Body of pancreas (tissue), 4 donors: ENCODE measurements around the gene FBXO2. TPM values are rescaled to one million over a fixed set of nuclear protein-coding genes. Genes with fewer than 3 reads are reported as not detected.

Experiments
- ATAC-seq: fragments of 150-250 bp; one replicate; pipeline ENCODE4 v1.9.1; 2016
- DNase-seq, 4 donors: peaks; one replicate each; pipeline ENCODE4 v3.0.0-alpha.2; 2019
- H3K27ac ChIP-seq, 4 donors: fragments of 200-600 bp; sonication (generic); 1 replicate in 3 of 4; 2 replicates in 1 of 4; pipeline versions ENCODE4 v1.5.1 to v1.6.1; 2016 to 2019; ENCODE audit warnings: mild to moderate bottlenecking in 1 of 4, mixed read lengths in 1 of 4, moderate library complexity in 1 of 4
- H3K27me3 ChIP-seq, 2 donors: fragments of 200-600 bp; sonication (generic); one replicate each; pipeline ENCODE4 v1.6.0; 2016; ENCODE audit warnings: mild to moderate bottlenecking in 1 of 2
- H3K36me3 ChIP-seq, 2 donors: fragments of 200-600 bp; sonication (generic); replicated peaks in 1 of 2; 2 replicates each; pipeline ENCODE4 v1.5.1; 2016; ENCODE audit warnings: low read depth in 2 of 2; ENCODE audit not compliant: insufficient read depth in 1 of 2
- H3K4me1 ChIP-seq: fragments of 200-600 bp; sonication (generic); one replicate; pipeline ENCODE4 v1.6.0; 2016
- H3K4me3 ChIP-seq, 2 donors: fragments of 200-600 bp; sonication (generic); 1 replicate in 1 of 2; 2 replicates in 1 of 2; pipeline ENCODE4 v1.5.1; 2016 to 2019
- H3K9me3 ChIP-seq, 3 donors: fragments of 200-600 bp; sonication (generic); 1 replicate in 2 of 3; 2 replicates in 1 of 3; pipeline ENCODE4 v1.5.1; 2016
- POLR2A ChIP-seq, 3 donors: fragments of 450-650 bp; IDR thresholded peaks; one replicate each; pipeline ENCODE4 v1.6.1; 2016; ENCODE audit warnings: antibody characterized with exemption in 3 of 3, mild to moderate bottlenecking in 2 of 3
- WGBS, 2 donors: methylation state at CpG; one replicate each; pipeline ENCODE4 v1.1.5; 2017; 5-methylcytosine and 5-hydroxymethylcytosine counted together
- intact Hi-C: fragments of 100-400 bp; cut with DNase I; formaldehyde crosslinking; loops from one replicate; pipeline ENCODE4 v1.15.1; 2023
- total RNA-seq, 2 donors: library from RNA; depleted of rRNA; stranded (reverse); fragments of >200 nt; gene quantifications; one replicate each; pipeline ENCODE4 v1.1.0, GENCODE V29; 2016
- TF ChIP-seq, protein P1 (sequence below), 7 experiments: fragments of 450-650 bp in 4 of 7; fragments of 200-600 bp in 3 of 7; sonication (generic) in 3 of 7; IDR thresholded peaks; one replicate each; pipeline ENCODE4 v1.5.1; 2016 to 2019; ENCODE audit warnings: antibody characterized with exemption in 7 of 7

The FBXO2 gene
- total RNA-seq, 2 donors from 2014 or later: 57.4 to 87.4 TPM

DNA sequence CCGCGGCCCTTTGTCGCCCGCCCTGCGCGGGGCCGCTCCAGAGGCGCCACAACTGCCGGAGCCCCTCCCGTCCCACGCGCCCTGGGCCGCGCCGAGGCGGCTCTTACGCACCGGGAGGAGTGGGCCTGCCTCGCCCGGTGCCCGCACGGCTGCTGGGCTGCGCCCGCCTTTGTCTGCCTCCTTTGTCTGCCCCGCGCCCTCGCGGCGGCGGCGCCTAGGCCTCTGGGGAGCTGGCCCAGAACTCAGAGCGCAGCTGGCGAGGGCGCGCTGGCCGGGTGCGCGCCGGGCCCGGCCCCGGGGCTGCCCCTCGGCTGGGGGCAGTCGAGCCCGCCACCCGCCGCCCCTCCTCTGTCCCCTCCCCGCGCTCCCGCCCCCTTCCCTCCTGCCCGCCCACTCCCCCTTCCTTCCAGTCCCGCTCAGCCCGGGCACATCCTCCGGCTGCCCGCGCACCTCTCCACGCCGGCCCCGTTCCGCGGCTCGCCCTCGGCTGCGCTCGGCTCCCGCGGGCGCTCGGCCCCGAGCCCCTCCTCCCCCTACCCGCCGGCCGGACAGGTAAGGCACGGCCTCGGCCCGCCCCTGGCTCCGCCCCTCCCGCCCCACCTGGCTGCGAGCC lies 37.2 kb upstream of the FBXO2 start, which contains the start of gene DRAXIN:
TSS of gene DRAXIN (plus strand) at position 409 of the 613 bp plus-strand sequence. CDS start 14,549 bp downstream, outside the sequence.
- DNase-seq: no peak

DNA sequence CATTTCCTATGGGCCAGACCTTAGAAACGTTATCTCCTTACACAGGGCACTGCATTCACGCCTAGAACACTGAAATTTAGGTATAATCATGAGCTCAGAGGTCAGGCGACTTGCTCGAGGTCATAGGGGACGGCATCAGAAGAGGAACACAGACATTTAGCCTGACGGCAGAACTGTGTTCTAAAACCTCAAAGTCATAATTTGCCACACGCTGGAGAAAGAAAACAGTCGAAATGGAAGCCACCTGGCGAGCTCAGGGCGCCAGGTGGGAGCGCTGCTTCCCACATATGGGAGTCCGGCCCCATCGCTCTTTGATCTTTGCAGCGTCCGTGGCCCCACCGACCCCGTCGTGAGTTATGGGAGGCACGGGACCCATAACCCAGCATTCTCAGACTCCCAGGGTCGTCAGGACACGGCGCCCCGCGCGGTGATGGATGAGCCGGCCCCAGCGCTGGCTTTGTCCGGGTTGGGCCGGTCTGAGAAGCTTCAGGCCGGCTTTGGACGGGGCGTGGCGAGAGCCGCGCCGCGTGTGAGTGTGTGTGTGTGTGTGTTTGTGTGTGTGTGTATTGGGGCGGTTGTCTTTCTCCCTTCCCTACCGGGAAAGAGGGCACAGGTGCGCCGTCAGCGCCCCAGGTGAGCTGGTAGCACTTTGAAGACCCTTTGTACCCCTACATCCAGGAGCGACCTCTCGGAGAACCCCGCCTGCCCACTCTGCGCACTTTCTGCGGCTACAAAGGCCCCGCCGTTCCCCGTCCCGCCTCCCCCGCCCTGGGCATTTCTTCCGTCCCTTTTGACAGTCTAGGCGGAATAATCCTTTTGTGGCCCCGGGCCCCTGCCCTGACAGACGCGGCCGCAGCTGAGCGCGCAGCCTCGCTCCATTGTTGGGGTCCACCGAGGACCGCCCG lies 36.4 kb upstream of the FBXO2 start:
- intact Hi-C loops: no loop called here
- H3K27me3 ChIP-seq: peaks cover 0 to 12% of the 10 kb centered on the region in 2 donors

More for the DNA sequence above, 37.2 kb upstream of the FBXO2 start, which contains the start of gene DRAXIN:
- H3K4me1 ChIP-seq: peaks cover 19% of the 10 kb centered on the region
- no peak for TF ChIP-seq POLR2A (IDR thresholded peaks at IDR 0.05)
- TF ChIP-seq, protein P1, sequence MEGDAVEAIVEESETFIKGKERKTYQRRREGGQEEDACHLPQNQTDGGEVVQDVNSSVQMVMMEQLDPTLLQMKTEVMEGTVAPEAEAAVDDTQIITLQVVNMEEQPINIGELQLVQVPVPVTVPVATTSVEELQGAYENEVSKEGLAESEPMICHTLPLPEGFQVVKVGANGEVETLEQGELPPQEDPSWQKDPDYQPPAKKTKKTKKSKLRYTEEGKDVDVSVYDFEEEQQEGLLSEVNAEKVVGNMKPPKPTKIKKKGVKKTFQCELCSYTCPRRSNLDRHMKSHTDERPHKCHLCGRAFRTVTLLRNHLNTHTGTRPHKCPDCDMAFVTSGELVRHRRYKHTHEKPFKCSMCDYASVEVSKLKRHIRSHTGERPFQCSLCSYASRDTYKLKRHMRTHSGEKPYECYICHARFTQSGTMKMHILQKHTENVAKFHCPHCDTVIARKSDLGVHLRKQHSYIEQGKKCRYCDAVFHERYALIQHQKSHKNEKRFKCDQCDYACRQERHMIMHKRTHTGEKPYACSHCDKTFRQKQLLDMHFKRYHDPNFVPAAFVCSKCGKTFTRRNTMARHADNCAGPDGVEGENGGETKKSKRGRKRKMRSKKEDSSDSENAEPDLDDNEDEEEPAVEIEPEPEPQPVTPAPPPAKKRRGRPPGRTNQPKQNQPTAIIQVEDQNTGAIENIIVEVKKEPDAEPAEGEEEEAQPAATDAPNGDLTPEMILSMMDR (IDR thresholded peaks at IDR 0.05): no peak
- ATAC-seq: peak; percentile 15
- no peaks in the 10 kb centered on the region for H3K36me3 ChIP-seq
- intact Hi-C loops: no loop called here
- H3K27me3 ChIP-seq: peaks cover 0 to 12% of the 10 kb centered on the region in 2 donors
- 0 to 1% methylated on average over 16 to 42 of the region's 78 CpGs for WGBS, 2 donors
- no peaks in the 10 kb centered on the region for H3K9me3 ChIP-seq
- H3K4me3 ChIP-seq: no peak within 1 kb of the TSS
- H3K27ac ChIP-seq: no peak within 1 kb of the TSS

DNA sequence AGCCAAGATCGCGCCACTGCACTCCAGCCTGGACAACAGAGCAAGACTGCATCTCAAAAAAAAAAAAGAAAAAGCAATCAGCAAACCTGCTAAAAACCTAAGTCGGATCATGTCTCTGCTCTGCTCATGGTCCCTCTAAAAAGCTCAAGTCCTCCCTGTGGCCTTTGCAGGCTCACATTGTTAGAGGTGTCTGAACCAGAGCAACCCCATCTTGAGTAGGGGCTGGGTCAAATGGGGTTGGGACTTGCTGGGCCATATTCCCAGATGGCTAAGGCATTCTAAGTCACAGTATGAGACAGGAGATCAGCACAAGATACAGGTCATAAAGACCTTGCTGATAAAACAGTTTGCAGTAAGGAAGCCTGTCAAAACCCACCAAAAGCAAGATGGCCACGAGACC lies 34.3 kb upstream of the FBXO2 start:
- intact Hi-C loops: no loop called here
- ATAC-seq: no peak
- Histone ChIP-seq H3K27me3 (peaks cover 0 to 12% of the 10 kb centered on the region in 2 donors), H3K9me3 (no peaks in the 10 kb centered on the region), H3K27ac (no peak overlapping the region), H3K4me1 (peaks cover 19% of the 10 kb centered on the region), H3K4me3 (no peak overlapping the region), H3K36me3 (no peaks in the 10 kb centered on the region)
- DNase-seq: no peak
- TF ChIP-seq, protein P1 (IDR thresholded peaks at IDR 0.05): no peak
- no peak for TF ChIP-seq POLR2A (IDR thresholded peaks at IDR 0.05)
- WGBS, 2 donors: 80 to 88% methylated on average over 4 of the region's 4 CpGs

More for the DNA sequence above, 36.4 kb upstream of the FBXO2 start:
- DNase-seq: no peak
- Histone ChIP-seq H3K4me3 (no peak overlapping the region), H3K4me1 (peaks cover 19% of the 10 kb centered on the region), H3K27ac (no peak overlapping the region), H3K9me3 (no peaks in the 10 kb centered on the region), H3K36me3 (no peaks in the 10 kb centered on the region)
- WGBS, 2 donors: 1 to 11% methylated on average over 14 to 57 of the region's 64 CpGs
- ATAC-seq: no peak
- TF ChIP-seq, protein P1 (IDR thresholded peaks at IDR 0.05): no peak
- no peak for TF ChIP-seq POLR2A (IDR thresholded peaks at IDR 0.05)

DNA sequence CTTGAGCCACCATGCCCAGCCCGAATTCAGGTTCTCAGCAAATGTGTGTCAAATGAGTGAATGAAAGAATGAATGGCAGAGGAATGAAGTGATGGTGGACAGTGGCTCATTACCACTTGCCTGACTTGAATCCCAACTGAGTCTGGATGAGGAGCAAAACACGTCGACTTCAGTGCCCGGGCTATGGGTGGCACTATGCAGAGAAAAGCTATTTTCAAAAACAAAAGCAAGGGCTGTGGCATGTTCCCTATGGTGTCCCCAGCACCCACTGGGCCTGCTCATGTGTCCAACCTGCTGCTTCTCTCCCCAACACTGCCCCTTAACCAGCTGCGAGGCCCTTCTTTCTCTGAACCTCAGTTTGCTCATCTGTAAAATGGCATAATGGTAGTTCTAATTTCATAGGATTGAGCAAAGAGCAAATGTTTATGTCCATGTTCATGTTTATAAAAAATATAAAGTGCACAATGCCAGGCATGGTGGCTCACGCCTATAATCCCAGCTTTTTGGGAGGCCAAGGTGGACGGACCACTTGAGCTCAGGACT lies 31.1 kb upstream of the FBXO2 start:
- peaks cover 0 to under 1% of the 10 kb centered on the region in 2 donors for H3K27me3 ChIP-seq
- no peak for TF ChIP-seq POLR2A (IDR thresholded peaks at IDR 0.05)
- TF ChIP-seq, protein P1 (IDR thresholded peaks at IDR 0.05): no peak
- no peak for ATAC-seq
- 83 to 84% methylated on average over 7 of the region's 7 CpGs for WGBS, 2 donors
- H3K27ac ChIP-seq: no peak overlapping the region
- intact Hi-C loops: no loop called here
- DNase-seq: no peak
- H3K36me3 ChIP-seq: no peaks in the 10 kb centered on the region
- H3K9me3 ChIP-seq: no peaks in the 10 kb centered on the region
- no peak overlapping the region for H3K4me3 ChIP-seq
- peaks cover 4% of the 10 kb centered on the region for H3K4me1 ChIP-seq
